ENCODE measurements around the gene LNP1.
A peak's percentile ranks its signal among the peaks of the same experiment; 100 is the strongest.

Gene LNP1

DNA sequence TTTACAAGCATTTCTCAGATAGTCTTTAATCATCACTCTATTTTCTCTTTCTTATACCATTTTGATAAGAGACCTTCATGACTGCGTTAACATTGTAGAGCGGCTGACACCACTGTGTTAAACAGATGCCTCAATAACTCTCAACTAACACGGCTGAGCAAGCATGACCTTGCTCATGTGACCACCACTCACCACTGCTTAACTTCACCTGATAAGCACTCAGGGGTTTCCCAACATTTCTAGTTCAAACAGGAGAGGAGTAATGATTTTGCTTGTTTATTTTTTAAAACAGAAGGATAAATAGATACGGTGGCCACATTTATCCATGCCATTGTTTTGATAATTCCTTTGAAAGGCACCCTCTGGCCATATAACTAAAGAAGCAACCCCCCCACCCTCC lies 53.3 kb downstream of the LNP1 start:
- in situ Hi-C loops (cut with HindIII; ENCODE audit: low pct_ligation_motif_present, low sequenced_read_pairs): no loop called here
- no peak for DNase-seq
- Histone ChIP-seq H3K27ac (no peak overlapping the region), H3K36me3 (replicated peaks) (no peaks in the 10 kb centered on the region), H3K4me3 (ENCODE audit: low read depth, low read length) (no peak overlapping the region), H3K27me3 (replicated peaks) (no peaks in the 10 kb centered on the region)
- TF ChIP-seq, protein P1, sequence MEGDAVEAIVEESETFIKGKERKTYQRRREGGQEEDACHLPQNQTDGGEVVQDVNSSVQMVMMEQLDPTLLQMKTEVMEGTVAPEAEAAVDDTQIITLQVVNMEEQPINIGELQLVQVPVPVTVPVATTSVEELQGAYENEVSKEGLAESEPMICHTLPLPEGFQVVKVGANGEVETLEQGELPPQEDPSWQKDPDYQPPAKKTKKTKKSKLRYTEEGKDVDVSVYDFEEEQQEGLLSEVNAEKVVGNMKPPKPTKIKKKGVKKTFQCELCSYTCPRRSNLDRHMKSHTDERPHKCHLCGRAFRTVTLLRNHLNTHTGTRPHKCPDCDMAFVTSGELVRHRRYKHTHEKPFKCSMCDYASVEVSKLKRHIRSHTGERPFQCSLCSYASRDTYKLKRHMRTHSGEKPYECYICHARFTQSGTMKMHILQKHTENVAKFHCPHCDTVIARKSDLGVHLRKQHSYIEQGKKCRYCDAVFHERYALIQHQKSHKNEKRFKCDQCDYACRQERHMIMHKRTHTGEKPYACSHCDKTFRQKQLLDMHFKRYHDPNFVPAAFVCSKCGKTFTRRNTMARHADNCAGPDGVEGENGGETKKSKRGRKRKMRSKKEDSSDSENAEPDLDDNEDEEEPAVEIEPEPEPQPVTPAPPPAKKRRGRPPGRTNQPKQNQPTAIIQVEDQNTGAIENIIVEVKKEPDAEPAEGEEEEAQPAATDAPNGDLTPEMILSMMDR (IDR thresholded peaks at IDR 0.05; ENCODE audit: low read depth, low read length, missing control alignments): no peak

DNA sequence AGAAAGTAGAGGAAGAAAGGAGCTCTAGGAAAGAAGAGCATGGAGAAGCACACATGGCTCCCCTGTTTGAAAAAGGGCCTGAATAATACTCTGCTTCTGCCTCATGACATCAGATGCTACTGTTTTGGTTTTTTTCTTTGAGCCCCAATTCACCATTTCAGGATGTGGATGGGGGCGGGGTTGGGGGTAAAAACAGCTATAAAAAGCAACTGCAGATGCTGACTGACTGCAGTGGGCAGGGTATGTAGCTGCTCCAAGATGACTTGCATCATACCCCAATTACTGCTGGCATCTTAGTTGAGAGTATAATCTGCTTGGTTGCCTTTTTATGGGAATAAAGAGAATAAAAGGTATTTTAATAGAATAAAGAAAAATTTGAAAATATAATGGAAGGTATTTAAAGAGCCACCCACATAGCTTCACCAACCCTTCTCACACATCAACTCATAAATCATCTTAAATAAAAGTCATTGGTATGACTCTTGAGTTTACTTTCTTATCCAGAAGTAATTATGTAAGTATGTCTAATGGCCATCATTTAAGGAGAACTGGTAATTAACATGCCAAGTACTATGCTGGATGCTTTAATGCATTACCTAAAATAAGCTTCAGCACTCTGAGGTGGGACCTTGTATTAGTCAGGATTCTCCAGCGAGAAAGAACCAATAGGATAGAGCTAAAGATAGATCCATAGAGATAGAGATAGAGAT lies 54.7 kb downstream of the LNP1 start:
- H3K36me3 ChIP-seq (replicated peaks): no peaks in the 10 kb centered on the region
- TF ChIP-seq, protein P1 (IDR thresholded peaks at IDR 0.05; ENCODE audit: low read depth, low read length, missing control alignments): no peak
- no peak overlapping the region for H3K4me3 ChIP-seq (ENCODE audit: low read depth, low read length)
- no peak overlapping the region for H3K27ac ChIP-seq
- no peaks in the 10 kb centered on the region for H3K27me3 ChIP-seq (replicated peaks)
- DNase-seq: no peak
- in situ Hi-C loops (cut with HindIII; ENCODE audit: low pct_ligation_motif_present, low sequenced_read_pairs): no loop called here

DNA sequence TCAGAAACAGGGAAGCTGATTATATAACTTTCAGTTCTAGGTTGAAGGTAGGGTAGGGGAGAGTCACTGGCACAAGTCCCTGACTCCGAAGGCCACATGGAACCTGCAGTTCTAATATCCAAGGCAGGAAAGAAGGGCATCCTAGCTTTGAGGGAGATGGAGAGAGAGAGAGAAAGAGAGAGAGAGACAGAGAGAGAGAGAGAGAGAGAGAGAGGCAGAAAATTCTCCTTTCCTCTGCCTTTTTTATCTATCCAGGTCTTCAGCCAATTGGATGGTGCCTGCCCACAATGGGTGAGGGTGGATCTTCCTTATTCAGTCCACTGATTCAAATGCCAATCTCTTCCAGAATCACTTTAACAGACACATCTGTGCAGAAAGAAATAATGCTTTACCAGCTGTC lies 55.4 kb downstream of the LNP1 start:
- Histone ChIP-seq H3K27ac (no peak overlapping the region), H3K4me3 (ENCODE audit: low read depth, low read length) (no peak overlapping the region), H3K36me3 (replicated peaks) (no peaks in the 10 kb centered on the region), H3K27me3 (replicated peaks) (no peaks in the 10 kb centered on the region)
- TF ChIP-seq, protein P1 (IDR thresholded peaks at IDR 0.05; ENCODE audit: low read depth, low read length, missing control alignments): no peak
- DNase-seq: no peak
- in situ Hi-C loops (cut with HindIII; ENCODE audit: low pct_ligation_motif_present, low sequenced_read_pairs): no loop called here

DNA sequence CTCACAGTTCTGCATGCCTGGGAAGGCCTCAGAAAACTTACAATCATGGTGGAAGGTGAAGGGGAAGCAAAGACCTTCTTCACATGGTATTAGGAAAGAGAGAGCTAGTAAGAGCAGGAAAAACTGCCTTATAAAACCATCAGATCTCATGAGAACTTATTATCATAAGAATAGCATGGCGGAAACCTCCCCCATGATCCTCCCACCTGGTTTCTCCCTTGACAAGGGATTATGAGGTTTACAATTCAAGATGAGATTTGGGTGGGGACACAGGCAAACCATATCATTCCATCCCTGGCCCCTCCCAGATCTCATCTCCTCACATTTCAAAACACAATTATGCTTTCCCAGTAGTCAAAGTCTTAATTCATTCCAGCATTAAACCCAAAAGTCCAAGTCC lies 56.5 kb downstream of the LNP1 start:
- H3K27me3 ChIP-seq (replicated peaks): no peaks in the 10 kb centered on the region
- TF ChIP-seq, protein P1 (IDR thresholded peaks at IDR 0.05; ENCODE audit: low read depth, low read length, missing control alignments): no peak
- in situ Hi-C loops (cut with HindIII; ENCODE audit: low pct_ligation_motif_present, low sequenced_read_pairs): no loop called here
- H3K27ac ChIP-seq: no peak overlapping the region
- no peak overlapping the region for H3K4me3 ChIP-seq (ENCODE audit: low read depth, low read length)
- no peaks in the 10 kb centered on the region for H3K36me3 ChIP-seq (replicated peaks)
- no peak for DNase-seq

DNA sequence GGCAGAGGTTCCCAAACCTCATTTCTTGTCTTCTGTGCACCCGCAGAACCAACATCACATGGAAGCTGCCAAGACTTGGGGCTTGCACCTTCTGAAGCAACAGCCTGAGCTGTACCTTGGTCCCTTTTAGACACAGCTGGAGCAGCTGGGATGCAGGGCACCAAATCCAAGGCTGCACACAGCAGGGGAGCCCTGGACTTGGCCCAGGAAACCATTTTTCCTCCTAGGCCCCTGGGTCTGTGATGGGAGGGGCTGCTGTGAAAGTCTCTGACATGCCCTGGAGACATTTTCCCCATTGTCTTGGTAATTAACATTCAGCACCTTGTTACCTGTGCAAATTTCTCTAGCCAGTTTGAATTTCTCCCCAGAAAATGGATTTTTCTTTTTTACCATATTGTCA lies 57.5 kb downstream of the LNP1 start:
- Histone ChIP-seq H3K36me3 (replicated peaks) (no peaks in the 10 kb centered on the region), H3K27ac (no peak overlapping the region), H3K27me3 (replicated peaks) (no peaks in the 10 kb centered on the region), H3K4me3 (ENCODE audit: low read depth, low read length) (no peak overlapping the region)
- TF ChIP-seq, protein P1 (IDR thresholded peaks at IDR 0.05; ENCODE audit: low read depth, low read length, missing control alignments): no peak
- DNase-seq: no peak
- in situ Hi-C loops (cut with HindIII; ENCODE audit: low pct_ligation_motif_present, low sequenced_read_pairs): no loop called here

DNA sequence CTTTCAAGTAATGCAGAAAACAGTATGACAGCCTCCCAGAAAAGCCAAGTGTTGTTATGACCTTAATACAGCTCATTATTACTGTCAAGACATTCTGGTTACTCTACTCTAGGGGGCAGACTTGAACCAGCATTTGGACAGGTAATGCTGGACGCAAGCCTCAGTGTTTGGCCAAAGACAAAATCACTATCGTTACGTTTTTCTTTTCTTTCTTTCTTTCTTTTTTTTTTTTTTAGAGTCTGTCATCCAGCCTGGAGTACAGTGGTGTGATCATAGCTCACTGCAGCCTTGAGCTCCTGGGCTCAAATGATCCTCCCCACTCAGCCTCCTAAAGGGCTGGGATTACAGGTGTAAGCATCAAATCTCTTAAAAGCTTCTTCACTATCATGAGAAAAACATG lies 61.7 kb downstream of the LNP1 start:
- H3K36me3 ChIP-seq (replicated peaks): no peaks in the 10 kb centered on the region

More for the DNA sequence above, 61.7 kb downstream of the LNP1 start:
- TF ChIP-seq, protein P1 (IDR thresholded peaks at IDR 0.05; ENCODE audit: low read depth, low read length, missing control alignments): peak; percentile 77
- in situ Hi-C loops (cut with HindIII; ENCODE audit: low pct_ligation_motif_present, low sequenced_read_pairs): no loop called here
- Histone ChIP-seq H3K27me3 (replicated peaks) (no peaks in the 10 kb centered on the region), H3K4me3 (ENCODE audit: low read depth, low read length) (no peak overlapping the region), H3K27ac (no peak overlapping the region)
- peak; percentile 57 for DNase-seq
